ENCODE data around the gene ARHGAP22. TPM values are rescaled to one million over a fixed set of nuclear protein-coding genes. Genes with fewer than 3 reads are reported as not detected.

The ARHGAP22 gene
- total RNA-seq, 1 experiment from 2014 or later: 13.5 TPM

- intact Hi-C loops (cut with micrococcal nuclease; ENCODE audit: unreplicated experiment): no loop called here
- CTCF ChIA-PET: interaction anchor here (4.1 kb wide), 1 partner anchor 107 kb away, joined by 27 read pairs; no protein-coding TSS in a partner anchor
- Mint-ChIP-seq H3K9me3 (ENCODE audit: unreplicated experiment) (peaks cover 9% of the 10 kb centered on the region), H3K27ac (ENCODE audit: unreplicated experiment) (no peak overlapping the region), H3K4me3 (ENCODE audit: unreplicated experiment) (no peak overlapping the region), H3K36me3 (ENCODE audit: insufficient read depth, unreplicated experiment) (no peaks in the 10 kb centered on the region), H3K4me1 (ENCODE audit: low read depth, unreplicated experiment) (no peaks in the 10 kb centered on the region), H3K27me3 (ENCODE audit: insufficient read depth, unreplicated experiment) (no peaks in the 10 kb centered on the region)
- BruUV-seq (replicated peaks): no TSS peak
- Histone ChIP-seq H3K4me1 (0 out of 2 replicates have a peak, but pooled peaks cover under 1% of the 10 kb centered on the region), H3K4me3 (ENCODE audit: low read depth, low read length) (no peak overlapping the region), H3K9me3 (no peaks in the 10 kb centered on the region), H3K27me3 (replicated peaks; ENCODE audit: control insufficient read depth, insufficient read depth, low read length) (no peaks in the 10 kb centered on the region), H3K36me3 (ENCODE audit: control insufficient read depth, insufficient read depth, low read length) (no peaks in the 10 kb centered on the region)
- no peak for TF ChIP-seq CTCF (IDR thresholded peaks at IDR 0.05; ENCODE audit: insufficient read depth in 1 of 2, low read depth in 1 of 2, low read length in 1 of 2, severe bottlenecking in 1 of 2, unreplicated experiment in 1 of 2)
- no peak for DNase-seq
- POLR2A ChIA-PET: no interaction called here
Observed at GRCh38 chr10:48548531-48549135, 56.2 kb downstream of the ARHGAP22 start.

- peaks cover 9% of the 10 kb centered on the region for H3K9me3 Mint-ChIP-seq (ENCODE audit: unreplicated experiment)
- DNase-seq: no peak
- H3K4me1 ChIP-seq: peaks cover 7% of the 10 kb centered on the region; the same call in 1 of the 2 replicates
- H3K27me3 Mint-ChIP-seq (ENCODE audit: insufficient read depth, unreplicated experiment): no peaks in the 10 kb centered on the region
- H3K36me3 Mint-ChIP-seq (ENCODE audit: insufficient read depth, unreplicated experiment): no peaks in the 10 kb centered on the region
- H3K4me3 Mint-ChIP-seq (ENCODE audit: unreplicated experiment): no peak overlapping the region
- no peaks in the 10 kb centered on the region for H3K4me1 Mint-ChIP-seq (ENCODE audit: low read depth, unreplicated experiment)
- intact Hi-C loops (cut with micrococcal nuclease; ENCODE audit: unreplicated experiment): no loop called here
- no peak overlapping the region for H3K4me3 ChIP-seq (ENCODE audit: low read depth, low read length)
- POLR2A ChIA-PET: no interaction called here
- no peak for TF ChIP-seq CTCF (IDR thresholded peaks at IDR 0.05; ENCODE audit: insufficient read depth in 1 of 2, low read depth in 1 of 2, low read length in 1 of 2, severe bottlenecking in 1 of 2, unreplicated experiment in 1 of 2)
- H3K27me3 ChIP-seq (replicated peaks; ENCODE audit: control insufficient read depth, insufficient read depth, low read length): no peaks in the 10 kb centered on the region
- BruUV-seq (replicated peaks): no TSS peak
- no peak overlapping the region for H3K27ac Mint-ChIP-seq (ENCODE audit: unreplicated experiment)
- CTCF ChIA-PET: interaction anchor here (4.1 kb wide), 1 partner anchor 108 kb away, joined by 27 read pairs; no protein-coding TSS in a partner anchor
- no peaks in the 10 kb centered on the region for H3K9me3 ChIP-seq
- H3K36me3 ChIP-seq (ENCODE audit: control insufficient read depth, insufficient read depth, low read length): no peaks in the 10 kb centered on the region
Observed at GRCh38 chr10:48547981-48548380, 56.9 kb downstream of the ARHGAP22 start.

- no peaks in the 10 kb centered on the region for H3K36me3 ChIP-seq (ENCODE audit: control insufficient read depth, insufficient read depth, low read length)
- no peaks in the 10 kb centered on the region for H3K9me3 ChIP-seq
- intact Hi-C loops (cut with micrococcal nuclease; ENCODE audit: unreplicated experiment): no loop called here
- TF ChIP-seq CTCF (IDR thresholded peaks at IDR 0.05; ENCODE audit: insufficient read depth in 1 of 2, low read depth in 1 of 2, low read length in 1 of 2, severe bottlenecking in 1 of 2, unreplicated experiment in 1 of 2): no peak
- no peaks in the 10 kb centered on the region for H3K36me3 Mint-ChIP-seq (ENCODE audit: insufficient read depth, unreplicated experiment)
- no peaks in the 10 kb centered on the region for H3K27me3 Mint-ChIP-seq (ENCODE audit: insufficient read depth, unreplicated experiment)
- POLR2A ChIA-PET: no interaction called here
- CTCF ChIA-PET: interaction anchor here (4.1 kb wide), 1 partner anchor 109 kb away, joined by 27 read pairs; no protein-coding TSS in a partner anchor
- H3K27ac Mint-ChIP-seq (ENCODE audit: unreplicated experiment): no peak overlapping the region
- peaks cover 14% of the 10 kb centered on the region for H3K4me1 ChIP-seq
- no peak overlapping the region for H3K4me3 Mint-ChIP-seq (ENCODE audit: unreplicated experiment)
- H3K9me3 Mint-ChIP-seq (ENCODE audit: unreplicated experiment): peaks cover 9% of the 10 kb centered on the region
- no TSS peak for BruUV-seq (replicated peaks)
- no peak for DNase-seq
- no peaks in the 10 kb centered on the region for H3K4me1 Mint-ChIP-seq (ENCODE audit: low read depth, unreplicated experiment)
- H3K27me3 ChIP-seq (replicated peaks; ENCODE audit: control insufficient read depth, insufficient read depth, low read length): no peaks in the 10 kb centered on the region
- H3K4me3 ChIP-seq (ENCODE audit: low read depth, low read length): no peak overlapping the region
Observed at GRCh38 chr10:48547061-48547895, 57.6 kb downstream of the ARHGAP22 start.

All from Caco-2 (cell line).